ENCODE measurements around the gene LYAR.
"Not testable (repeated sequence)": the region's sequence is repeated elsewhere in the genome, so short reads cannot be mapped to it uniquely, and the experiment has no call there.

The LYAR gene

GRCh38 chr4:4254666-4255065 is 35.3 kb downstream of the LYAR start:
- Histone ChIP-seq H3K27ac (no peak overlapping the region), H3K27me3 (ENCODE audit: insufficient read depth, low read depth) (no peaks in the 10 kb centered on the region), H3K4me2 (no peak overlapping the region), H4K20me1 (ENCODE audit: insufficient read depth) (no peaks in the 10 kb centered on the region), H3K4me1 (ENCODE audit: low read depth, poor library complexity, severe bottlenecking) (no peaks in the 10 kb centered on the region), H3K79me2 (ENCODE audit: insufficient read depth, low read depth) (no peaks in the 10 kb centered on the region), H3K36me3 (ENCODE audit: insufficient read depth) (no peaks in the 10 kb centered on the region), H2AFZ (ENCODE audit: low read depth) (no peak overlapping the region), H3K9ac (no peak overlapping the region), H3K4me3 (IDR thresholded peaks at IDR 0.05; ENCODE audit: insufficient read depth, low read depth, low read length) (no peak overlapping the region)
- no peak for TF ChIP-seq CTCF (conservative IDR thresholded peaks at IDR 0.05; ENCODE audit: low read depth, low read length)

GRCh38 chr4:4254199-4254598 is 35.8 kb downstream of the LYAR start:
- H3K9ac ChIP-seq: no peak overlapping the region
- H3K27me3 ChIP-seq (ENCODE audit: insufficient read depth, low read depth): no peaks in the 10 kb centered on the region
- H3K27ac ChIP-seq: no peak overlapping the region
- TF ChIP-seq CTCF (conservative IDR thresholded peaks at IDR 0.05; ENCODE audit: low read depth, low read length): no peak
- no peak overlapping the region for H2AFZ ChIP-seq (ENCODE audit: low read depth)
- H3K79me2 ChIP-seq (ENCODE audit: insufficient read depth, low read depth): no peaks in the 10 kb centered on the region
- no peak overlapping the region for H3K4me3 ChIP-seq (IDR thresholded peaks at IDR 0.05; ENCODE audit: insufficient read depth, low read depth, low read length)
- no peaks in the 10 kb centered on the region for H3K4me1 ChIP-seq (ENCODE audit: low read depth, poor library complexity, severe bottlenecking)
- H4K20me1 ChIP-seq (ENCODE audit: insufficient read depth): no peaks in the 10 kb centered on the region
- no peaks in the 10 kb centered on the region for H3K36me3 ChIP-seq (ENCODE audit: insufficient read depth)
- no peak overlapping the region for H3K4me2 ChIP-seq

- no peak overlapping the region for H3K27ac ChIP-seq
- H3K79me2 ChIP-seq (ENCODE audit: insufficient read depth, low read depth): no peaks in the 10 kb centered on the region
- no peak overlapping the region for H3K9ac ChIP-seq
- H3K4me2 ChIP-seq: no peak overlapping the region
- H3K4me1 ChIP-seq (ENCODE audit: low read depth, poor library complexity, severe bottlenecking): peaks cover 3% of the 10 kb centered on the region
- no peak overlapping the region for H3K4me3 ChIP-seq (IDR thresholded peaks at IDR 0.05; ENCODE audit: insufficient read depth, low read depth, low read length)
- H4K20me1 ChIP-seq (ENCODE audit: insufficient read depth): no peaks in the 10 kb centered on the region
- no peak for TF ChIP-seq CTCF (conservative IDR thresholded peaks at IDR 0.05; ENCODE audit: low read depth, low read length)
- H3K36me3 ChIP-seq (ENCODE audit: insufficient read depth): no peaks in the 10 kb centered on the region
- H3K27me3 ChIP-seq (ENCODE audit: insufficient read depth, low read depth): no peaks in the 10 kb centered on the region
- no peak overlapping the region for H2AFZ ChIP-seq (ENCODE audit: low read depth)
Observed at GRCh38 chr4:4249866-4250265, 40.1 kb downstream of the LYAR start.

- not testable (repeated sequence) for H3K27me3 ChIP-seq (ENCODE audit: insufficient read depth, low read depth); H2AFZ ChIP-seq (ENCODE audit: low read depth); H3K27ac ChIP-seq; H3K79me2 ChIP-seq (ENCODE audit: insufficient read depth, low read depth); H3K4me3 ChIP-seq (IDR thresholded peaks at IDR 0.05; ENCODE audit: insufficient read depth, low read depth, low read length); H4K20me1 ChIP-seq (ENCODE audit: insufficient read depth); H3K4me1 ChIP-seq (ENCODE audit: low read depth, poor library complexity, severe bottlenecking); H3K9ac ChIP-seq; H3K36me3 ChIP-seq (ENCODE audit: insufficient read depth); H3K4me2 ChIP-seq
Observed at GRCh38 chr4:4249342-4249741, 40.6 kb downstream of the LYAR start.

- no peak for TF ChIP-seq CTCF (conservative IDR thresholded peaks at IDR 0.05; ENCODE audit: low read depth, low read length)
- peak overlapping the region; percentile 51 for H3K4me2 ChIP-seq
- peaks cover 3% of the 10 kb centered on the region for H3K4me1 ChIP-seq (ENCODE audit: low read depth, poor library complexity, severe bottlenecking)
- H3K79me2 ChIP-seq (ENCODE audit: insufficient read depth, low read depth): no peaks in the 10 kb centered on the region
- no peaks in the 10 kb centered on the region for H3K27me3 ChIP-seq (ENCODE audit: insufficient read depth, low read depth)
- H3K36me3 ChIP-seq (ENCODE audit: insufficient read depth): no peaks in the 10 kb centered on the region
- H4K20me1 ChIP-seq (ENCODE audit: insufficient read depth): no peaks in the 10 kb centered on the region
- H2AFZ ChIP-seq (ENCODE audit: low read depth): peak overlapping the region; percentile 95; the same call in 1 of the 2 replicates
- H3K27ac ChIP-seq: peak overlapping the region; percentile 79; the same call in 1 of the 2 replicates
- H3K9ac ChIP-seq: peak overlapping the region; percentile 82; the same call in 1 of the 2 replicates
- no peak overlapping the region for H3K4me3 ChIP-seq (IDR thresholded peaks at IDR 0.05; ENCODE audit: insufficient read depth, low read depth, low read length)
Observed at GRCh38 chr4:4248885-4249203, 41.1 kb downstream of the LYAR start.
